Measurements from ENCODE around the gene WDSUB1. TPM values are rescaled to one million over a fixed set of nuclear protein-coding genes. Genes with fewer than 3 reads are reported as not detected.

WDSUB1 gene
- total RNA-seq, 1 donor from 2014 or later = 14.3 TPM

DNA sequence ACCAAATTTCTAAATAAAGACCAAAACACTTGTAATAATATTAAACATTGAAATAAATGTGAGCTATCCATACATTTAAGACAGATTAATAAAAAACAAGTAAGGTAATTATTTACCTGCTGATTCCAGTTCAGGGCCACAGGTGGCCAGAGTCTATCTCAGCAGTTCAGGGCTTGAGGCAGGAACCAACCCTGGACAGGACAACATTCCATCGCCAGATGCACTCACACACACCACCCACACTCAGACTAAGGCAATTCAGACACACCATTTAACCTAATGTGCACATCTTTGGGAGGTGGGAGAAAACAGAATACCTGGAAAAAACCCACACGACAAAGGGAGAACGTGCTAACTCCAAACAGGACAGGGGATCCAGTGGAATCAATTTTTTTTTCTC is 14.1 kb upstream of the WDSUB1 start:
- DNase-seq (ENCODE audit: low spot score in 2 of 2, unreplicated experiment in 2 of 2) = no peak
- Mint-ChIP-seq H3K4me1 (peaks cover 6% of the 10 kb centered on the region), H3K4me3 (no peak overlapping the region), H3K27ac (no peak overlapping the region), H3K36me3 (peaks cover 13% of the 10 kb centered on the region), H3K9me3 (peaks cover 36% of the 10 kb centered on the region), H3K27me3 (ENCODE audit: low read depth) (no peaks in the 10 kb centered on the region)
- TF ChIP-seq, protein P1, sequence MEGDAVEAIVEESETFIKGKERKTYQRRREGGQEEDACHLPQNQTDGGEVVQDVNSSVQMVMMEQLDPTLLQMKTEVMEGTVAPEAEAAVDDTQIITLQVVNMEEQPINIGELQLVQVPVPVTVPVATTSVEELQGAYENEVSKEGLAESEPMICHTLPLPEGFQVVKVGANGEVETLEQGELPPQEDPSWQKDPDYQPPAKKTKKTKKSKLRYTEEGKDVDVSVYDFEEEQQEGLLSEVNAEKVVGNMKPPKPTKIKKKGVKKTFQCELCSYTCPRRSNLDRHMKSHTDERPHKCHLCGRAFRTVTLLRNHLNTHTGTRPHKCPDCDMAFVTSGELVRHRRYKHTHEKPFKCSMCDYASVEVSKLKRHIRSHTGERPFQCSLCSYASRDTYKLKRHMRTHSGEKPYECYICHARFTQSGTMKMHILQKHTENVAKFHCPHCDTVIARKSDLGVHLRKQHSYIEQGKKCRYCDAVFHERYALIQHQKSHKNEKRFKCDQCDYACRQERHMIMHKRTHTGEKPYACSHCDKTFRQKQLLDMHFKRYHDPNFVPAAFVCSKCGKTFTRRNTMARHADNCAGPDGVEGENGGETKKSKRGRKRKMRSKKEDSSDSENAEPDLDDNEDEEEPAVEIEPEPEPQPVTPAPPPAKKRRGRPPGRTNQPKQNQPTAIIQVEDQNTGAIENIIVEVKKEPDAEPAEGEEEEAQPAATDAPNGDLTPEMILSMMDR (IDR thresholded peaks at IDR 0.05; ENCODE audit: unreplicated experiment) = no peak

DNA sequence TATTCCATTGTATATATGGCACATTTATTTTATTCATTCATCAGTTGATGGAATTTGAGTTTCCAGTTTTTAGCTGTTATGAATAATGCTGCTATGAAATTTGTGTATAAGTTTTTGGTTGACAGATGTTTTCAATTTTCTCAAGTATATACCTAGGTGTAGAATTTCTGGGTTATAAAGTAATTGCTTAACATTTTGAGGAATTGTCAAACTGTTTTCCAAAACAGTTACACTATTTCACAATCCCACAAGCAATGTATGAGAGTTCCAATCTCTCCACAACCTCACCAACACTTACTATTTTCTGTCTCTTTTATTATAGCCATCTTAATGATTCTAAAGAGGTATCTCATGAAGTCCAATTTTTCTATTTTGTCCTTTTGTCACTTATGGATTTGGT is 12.5 kb upstream of the WDSUB1 start:
- Mint-ChIP-seq H3K27ac (no peak overlapping the region), H3K27me3 (ENCODE audit: low read depth) (no peaks in the 10 kb centered on the region), H3K36me3 (peaks cover 7% of the 10 kb centered on the region), H3K9me3 (peaks cover 22% of the 10 kb centered on the region), H3K4me3 (no peak overlapping the region), H3K4me1 (peaks cover 6% of the 10 kb centered on the region)
- DNase-seq (ENCODE audit: low spot score in 2 of 2, unreplicated experiment in 2 of 2) = no peak
- TF ChIP-seq, protein P1 (IDR thresholded peaks at IDR 0.05; ENCODE audit: unreplicated experiment) = no peak

DNA sequence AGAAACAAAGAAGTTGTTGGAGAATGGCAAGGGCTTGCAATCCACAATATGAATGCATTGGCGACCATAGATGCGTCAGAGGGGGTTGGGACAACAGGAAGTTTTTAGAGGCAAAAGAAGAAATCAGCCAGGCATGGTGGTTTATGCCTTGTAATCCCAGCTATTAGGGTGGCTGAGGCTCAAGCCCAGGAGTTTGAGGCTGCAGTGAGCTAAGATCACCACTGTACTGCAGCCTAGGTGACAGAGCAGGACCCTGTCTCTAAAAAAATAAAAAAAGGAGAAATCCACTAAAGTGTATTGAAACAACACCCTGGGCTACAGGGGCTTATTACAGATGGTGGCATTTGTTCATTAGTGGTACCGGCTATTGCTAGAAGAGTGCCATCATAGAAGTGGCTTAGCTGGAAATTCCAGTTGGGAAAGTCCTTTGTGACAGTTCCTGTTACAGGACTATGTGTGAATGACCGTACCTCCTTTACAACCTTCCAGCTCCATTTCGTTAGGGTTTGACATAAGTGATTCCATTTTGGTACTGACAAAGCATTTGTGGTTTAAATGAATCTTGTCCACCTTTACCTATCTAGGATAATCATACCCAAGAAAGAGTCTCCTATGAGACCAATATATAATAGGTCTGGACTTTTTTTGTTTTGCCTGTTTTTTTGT is 10.7 kb upstream of the WDSUB1 start:
- no peaks in the 10 kb centered on the region for H3K27me3 Mint-ChIP-seq (ENCODE audit: low read depth)

DNA sequence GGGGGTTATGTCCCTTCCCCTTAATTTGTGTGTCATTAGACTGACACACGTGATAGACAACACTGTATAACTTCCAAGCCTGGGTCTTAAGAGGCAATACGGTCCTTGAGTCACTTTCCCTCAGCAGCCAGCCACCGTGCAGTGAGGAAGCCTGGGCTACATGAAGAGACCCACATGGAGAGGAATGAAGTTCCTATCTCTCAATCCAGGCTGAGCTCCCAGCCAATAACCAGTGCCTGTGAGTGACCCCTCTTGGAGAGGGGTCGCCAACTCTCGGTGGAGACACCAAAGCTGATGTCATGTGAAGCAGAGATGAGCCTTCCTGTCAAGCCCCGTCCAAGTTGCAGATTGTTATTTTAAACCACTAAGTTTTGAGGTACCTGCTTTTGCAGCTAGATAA is 5.7 kb upstream of the WDSUB1 start:
- H3K4me1 Mint-ChIP-seq = peaks cover 17% of the 10 kb centered on the region
- TF ChIP-seq, protein P1 (IDR thresholded peaks at IDR 0.05; ENCODE audit: unreplicated experiment) = no peak
- no peak for DNase-seq (ENCODE audit: low spot score in 2 of 2, unreplicated experiment in 2 of 2)
- no peaks in the 10 kb centered on the region for H3K27me3 Mint-ChIP-seq (ENCODE audit: low read depth)
- no peaks in the 10 kb centered on the region for H3K36me3 Mint-ChIP-seq
- no peak overlapping the region for H3K27ac Mint-ChIP-seq
- no peaks in the 10 kb centered on the region for H3K9me3 Mint-ChIP-seq
- no peak overlapping the region for H3K4me3 Mint-ChIP-seq

More for the DNA sequence above, 10.7 kb upstream of the WDSUB1 start:
- DNase-seq (ENCODE audit: low spot score in 2 of 2, unreplicated experiment in 2 of 2) = no peak
- TF ChIP-seq, protein P1 (IDR thresholded peaks at IDR 0.05; ENCODE audit: unreplicated experiment) = no peak
- Mint-ChIP-seq H3K27ac (no peak overlapping the region), H3K36me3 (peaks cover 2% of the 10 kb centered on the region), H3K9me3 (peaks cover 10% of the 10 kb centered on the region), H3K4me3 (no peak overlapping the region), H3K4me1 (peaks cover 6% of the 10 kb centered on the region)

DNA sequence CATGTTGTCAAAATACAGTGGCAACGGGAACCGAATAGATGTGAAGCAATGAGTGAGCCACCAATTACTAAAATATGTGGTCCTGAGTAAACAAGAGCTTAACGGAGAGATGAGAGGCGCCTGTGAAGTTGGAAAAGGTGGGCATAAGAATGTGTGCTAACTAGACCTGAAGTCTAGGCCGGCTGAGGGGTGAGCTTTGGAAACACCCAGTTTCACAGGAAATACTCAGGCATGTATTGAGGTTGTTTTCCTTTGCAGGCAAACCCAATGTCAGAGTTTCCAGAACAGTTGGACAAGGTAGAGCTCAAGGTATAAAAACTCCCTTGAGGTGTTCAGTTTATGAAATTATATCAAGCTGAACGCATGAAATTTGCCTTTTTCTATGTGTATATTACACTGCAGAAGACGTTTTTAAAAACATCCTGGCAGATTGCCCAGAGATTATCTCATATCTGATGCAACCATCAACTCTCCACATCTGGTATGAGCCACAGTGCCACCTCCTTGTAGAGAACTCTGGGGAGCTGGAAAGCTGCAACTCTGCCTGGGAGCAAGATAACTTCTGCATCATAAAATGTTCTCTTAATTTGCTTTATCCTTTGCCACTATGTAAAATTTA is 3.9 kb upstream of the WDSUB1 start:
- no peak overlapping the region for H3K4me3 Mint-ChIP-seq
- TF ChIP-seq, protein P1 (IDR thresholded peaks at IDR 0.05; ENCODE audit: unreplicated experiment) = no peak
- peaks cover 23% of the 10 kb centered on the region for H3K4me1 Mint-ChIP-seq
- no peaks in the 10 kb centered on the region for H3K36me3 Mint-ChIP-seq
- no peaks in the 10 kb centered on the region for H3K9me3 Mint-ChIP-seq
- peak overlapping the region; percentile 9 for H3K27ac Mint-ChIP-seq
- H3K27me3 Mint-ChIP-seq (ENCODE audit: low read depth) = no peaks in the 10 kb centered on the region
- no peak for DNase-seq (ENCODE audit: low spot score in 2 of 2, unreplicated experiment in 2 of 2)

Data from mesothelial cell of epicardium (in vitro differentiated cells).